Stimulated activated CD8-positive, alpha-beta memory T cell treated with anti-CD3 and anti-CD28 coated beads, Interleukin-12 subunit alpha, Interleukin-12 subunit beta, amount 100 ng/mL, for 4 hours (primary cell): ENCODE results near the gene BBS1.
A peak's percentile ranks its signal among the peaks of the same experiment; 100 is the strongest.

Source experiments
- DNase-seq: peaks from one replicate; pipeline ENCODE4 v3.0.0-alpha.2; 2020; ENCODE audit warnings: low read depth

Gene BBS1

DNA sequence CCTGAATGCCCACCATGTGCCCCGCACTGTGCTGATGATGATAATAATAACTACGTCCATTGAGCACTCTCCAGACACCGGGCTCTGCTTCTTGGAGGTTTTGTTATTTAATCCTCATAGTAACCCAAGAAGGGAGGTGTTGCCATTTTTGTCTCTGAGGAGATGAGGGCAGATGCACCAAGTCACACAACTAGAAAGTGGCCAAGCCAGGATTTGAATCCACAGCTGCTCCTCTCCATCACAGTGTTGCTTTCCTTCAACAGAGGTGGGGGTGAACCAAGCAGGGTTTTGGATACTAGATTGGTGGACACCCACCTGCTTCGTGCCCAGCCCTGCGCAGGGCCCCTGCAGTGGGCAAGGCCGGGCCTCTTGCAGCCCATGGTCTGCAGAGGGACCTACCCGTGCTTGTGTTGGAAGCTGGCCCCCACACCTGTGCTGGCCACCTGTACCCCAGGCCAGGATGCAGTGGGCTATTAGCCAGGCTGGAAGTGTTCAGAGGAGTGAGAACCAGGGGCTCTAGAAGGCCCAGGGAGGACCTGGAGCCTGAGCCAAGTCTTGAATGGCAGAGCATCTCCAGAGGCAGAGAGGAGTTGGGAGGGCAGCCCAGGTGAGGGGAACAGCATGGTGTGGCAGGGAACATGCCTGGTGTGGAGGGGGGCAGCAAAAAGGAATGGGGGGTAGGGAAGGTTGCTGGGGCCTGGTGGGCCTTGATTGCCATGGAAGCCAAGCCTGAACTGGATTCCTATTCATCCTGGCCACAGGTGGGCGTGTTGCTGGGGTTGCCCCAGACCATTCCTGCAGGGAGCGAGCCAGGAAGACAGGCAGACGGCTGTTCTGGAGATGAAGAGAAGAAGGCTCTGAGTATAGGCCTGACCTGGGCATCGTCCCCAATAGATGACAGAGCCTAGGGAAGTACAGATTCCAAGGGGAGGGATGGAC is 32.9 kb upstream of the BBS1 start:
- no peak for DNase-seq

DNA sequence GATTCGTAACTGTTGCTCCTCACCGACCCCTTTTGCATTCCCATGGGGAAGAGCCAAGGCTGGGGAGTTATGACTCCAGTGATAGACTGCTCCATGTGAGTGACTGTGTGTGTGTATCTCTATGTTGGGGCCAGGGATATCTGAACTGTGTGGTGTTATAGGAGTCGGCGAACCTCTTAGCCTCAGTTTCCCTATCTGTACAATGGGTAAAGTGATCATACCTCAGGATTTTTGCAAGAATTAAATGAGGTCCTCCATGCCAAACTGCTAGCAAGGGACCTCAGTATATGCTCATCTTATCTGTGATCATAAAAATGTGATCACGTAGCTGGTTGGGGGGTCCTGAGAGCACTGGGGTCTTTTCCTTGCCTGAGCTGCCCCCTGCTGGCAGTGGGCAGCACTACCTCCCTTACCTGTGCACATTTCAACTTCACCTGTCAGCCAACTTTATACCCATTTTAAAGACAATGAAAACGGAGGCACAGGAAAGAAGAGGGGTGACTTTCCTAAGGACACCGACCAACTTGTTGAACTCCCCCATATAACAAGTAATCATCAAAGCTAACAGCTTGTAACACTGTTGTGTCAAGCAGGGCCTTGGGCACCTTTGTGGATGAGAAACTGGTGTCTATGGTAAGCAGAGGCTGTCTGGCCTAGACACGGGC is 31.6 kb upstream of the BBS1 start:
- no peak for DNase-seq

DNA sequence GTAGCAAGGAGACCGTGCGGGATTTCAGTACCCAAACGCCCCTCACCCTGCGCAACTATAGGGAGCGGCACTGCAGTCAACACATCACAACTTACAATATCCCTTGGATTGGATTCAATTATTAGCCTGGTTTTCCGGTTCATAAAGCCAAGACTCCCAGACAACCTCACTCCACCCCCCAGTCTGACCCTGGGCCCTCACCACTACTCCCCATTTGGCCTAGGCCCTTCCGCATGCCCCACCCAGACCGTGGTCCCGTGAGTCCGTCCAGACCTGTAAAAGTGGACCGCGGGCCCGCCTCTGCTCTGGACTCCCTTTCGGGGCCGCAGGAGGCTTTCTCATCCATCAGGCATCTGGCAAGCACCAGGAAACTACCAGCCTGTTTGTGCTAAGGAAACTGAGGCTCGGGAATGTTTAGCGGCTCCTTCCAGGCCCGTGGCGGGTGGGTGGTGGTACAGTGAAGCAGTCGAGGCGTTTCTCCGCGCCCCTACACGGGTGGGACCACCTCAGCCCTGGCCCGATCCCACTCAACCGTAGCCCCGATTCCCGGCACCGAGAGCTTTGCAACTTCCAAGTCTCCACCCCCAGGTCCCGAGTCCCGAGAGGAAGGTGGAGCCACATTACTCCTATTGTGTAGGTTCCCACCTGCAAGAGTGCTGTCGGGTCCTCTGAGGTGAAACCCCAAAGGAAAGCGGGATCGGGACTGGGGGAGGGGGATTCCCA is 30.9 kb upstream of the BBS1 start:
- DNase-seq = no peak

DNA sequence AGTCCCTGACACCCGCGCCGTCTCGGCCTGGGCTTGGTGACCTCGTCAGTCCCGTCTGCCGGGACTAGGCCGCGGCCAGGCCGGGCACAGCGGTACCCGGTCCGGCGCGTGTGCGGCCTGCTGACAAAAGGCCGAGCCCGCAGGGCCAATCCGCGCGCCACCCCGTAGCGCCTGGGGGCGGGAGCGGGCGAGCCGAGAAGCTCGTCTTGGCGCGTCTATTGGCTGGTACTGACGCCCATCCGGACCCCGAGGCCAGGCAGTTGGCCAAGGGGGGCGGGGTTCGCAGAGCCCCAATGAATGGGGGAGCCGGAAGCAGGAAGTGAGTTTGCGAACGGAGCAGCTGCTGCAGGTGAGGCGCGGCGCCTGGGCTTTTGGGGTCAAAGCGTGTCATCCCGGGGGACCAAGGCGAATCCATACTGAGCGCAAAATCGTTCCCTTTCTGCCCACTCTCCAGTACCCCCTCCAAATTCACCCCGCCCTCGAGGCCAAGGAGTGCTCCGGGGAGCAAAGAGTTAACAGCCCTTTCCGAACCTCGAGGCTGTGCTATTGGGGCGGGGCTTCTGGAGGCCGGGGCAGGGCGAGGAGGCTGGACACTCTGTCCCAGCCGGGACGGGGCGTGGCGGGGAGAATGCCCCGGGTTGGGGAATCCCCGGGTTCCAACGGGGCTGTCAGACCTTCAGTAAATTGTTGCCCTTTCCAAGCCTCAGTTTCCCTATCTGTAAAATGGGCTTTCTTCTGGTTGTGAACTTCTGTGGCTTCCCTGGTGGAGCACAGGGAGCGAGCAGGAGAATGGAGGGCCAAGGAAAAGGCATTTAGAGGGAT is 30.1 kb upstream of the BBS1 start, which contains the start of gene DPP3:
TSS of gene DPP3 (plus strand) at position 318 of the 822 bp plus-strand sequence. CDS start 1,767 bp downstream, outside the sequence.
- peak; percentile 92 for DNase-seq

DNA sequence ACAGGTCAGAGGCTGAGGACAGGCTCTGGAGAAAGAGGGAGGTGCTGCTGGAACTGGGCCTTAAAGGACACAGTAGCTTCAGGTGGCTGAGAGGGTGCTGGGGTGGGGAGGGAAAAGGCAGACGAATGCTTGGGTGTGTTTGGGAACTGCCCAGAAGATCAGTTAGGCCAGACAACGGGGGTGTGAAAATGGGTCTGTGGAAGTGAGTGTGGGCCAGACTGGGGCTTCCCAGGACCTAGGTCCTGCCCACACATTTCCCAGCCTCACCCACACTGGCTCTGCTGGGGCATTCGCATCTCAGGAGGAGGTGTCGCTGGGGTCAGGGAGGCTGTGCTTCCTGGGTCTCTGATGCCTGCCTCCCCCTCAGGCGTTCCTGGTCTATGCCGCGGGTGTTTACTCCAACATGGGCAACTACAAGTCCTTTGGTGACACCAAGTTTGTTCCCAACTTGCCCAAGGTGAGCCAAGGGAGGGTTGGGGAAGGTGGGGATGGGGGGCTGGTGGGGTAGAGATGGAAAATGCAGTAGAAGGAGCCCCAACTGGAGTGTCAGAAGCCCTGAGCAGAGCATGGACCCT is 25.5 kb upstream of the BBS1 start:
- DNase-seq = no peak

DNA sequence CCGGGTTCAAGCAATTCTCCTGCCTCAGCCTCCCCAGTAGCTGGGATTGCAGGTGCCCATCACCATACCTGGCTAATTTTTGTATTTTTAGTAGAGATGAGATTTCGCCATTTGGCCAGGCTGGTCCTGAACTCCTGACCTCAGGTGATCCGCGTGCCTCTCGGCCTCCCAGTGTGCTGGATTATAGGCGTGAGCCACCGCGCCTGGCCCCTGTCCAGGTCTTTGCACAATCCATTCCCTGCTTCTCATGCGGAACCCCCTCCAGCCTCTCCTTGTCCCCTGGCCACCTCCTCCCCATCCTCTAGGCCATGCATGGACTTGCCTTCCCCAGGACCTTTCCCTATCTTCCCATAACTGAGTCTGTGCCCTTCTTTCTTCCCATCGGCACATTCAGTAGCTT is 21.5 kb upstream of the BBS1 start:
- no peak for DNase-seq

DNA sequence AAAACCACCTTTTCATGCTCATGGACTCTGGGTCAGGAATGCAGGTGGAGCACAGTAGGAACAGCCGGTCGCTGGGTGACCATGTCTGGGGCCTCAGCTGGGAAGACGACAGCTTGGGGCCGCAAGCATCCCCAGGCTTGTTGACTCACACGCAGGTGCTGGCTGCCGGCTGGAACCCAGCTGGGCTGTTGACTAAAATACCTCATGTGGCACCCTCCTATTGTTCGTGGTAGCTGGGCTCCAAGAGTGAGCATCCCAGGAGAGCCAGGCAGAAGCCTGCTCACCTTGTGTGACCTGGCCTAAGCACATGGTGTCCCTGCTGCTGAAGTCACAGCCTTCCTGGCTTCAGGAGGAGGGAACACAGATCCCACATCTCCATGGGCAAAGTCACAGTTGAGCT is 20.8 kb upstream of the BBS1 start:
- no peak for DNase-seq

DNA sequence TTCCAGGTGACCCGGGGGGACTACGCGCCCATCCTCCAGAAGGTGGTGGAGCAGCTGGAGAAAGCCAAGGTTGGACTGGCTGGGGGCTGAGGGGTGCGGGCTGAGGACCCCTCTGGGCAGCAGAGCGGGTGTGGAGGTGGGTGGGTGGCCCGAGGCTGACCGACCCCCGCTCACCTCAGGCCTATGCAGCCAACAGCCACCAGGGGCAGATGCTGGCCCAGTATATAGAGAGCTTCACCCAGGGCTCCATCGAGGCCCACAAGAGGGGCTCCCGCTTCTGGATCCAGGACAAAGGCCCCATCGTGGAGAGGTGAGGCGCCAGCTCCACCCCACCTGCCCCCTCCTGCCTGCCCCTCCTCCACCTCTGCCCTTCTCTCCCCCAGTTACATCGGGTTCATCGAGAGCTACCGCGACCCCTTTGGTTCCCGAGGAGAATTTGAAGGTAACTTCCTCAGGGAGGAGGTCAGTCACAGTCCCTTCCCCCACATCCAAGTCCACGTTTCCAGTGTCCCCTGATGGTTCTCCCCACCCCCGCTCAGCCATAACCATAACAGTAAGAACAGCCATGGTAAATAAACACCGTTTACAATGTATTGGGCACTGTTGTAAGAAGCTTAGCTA is 19.0 kb upstream of the BBS1 start:
- DNase-seq = no peak

DNA sequence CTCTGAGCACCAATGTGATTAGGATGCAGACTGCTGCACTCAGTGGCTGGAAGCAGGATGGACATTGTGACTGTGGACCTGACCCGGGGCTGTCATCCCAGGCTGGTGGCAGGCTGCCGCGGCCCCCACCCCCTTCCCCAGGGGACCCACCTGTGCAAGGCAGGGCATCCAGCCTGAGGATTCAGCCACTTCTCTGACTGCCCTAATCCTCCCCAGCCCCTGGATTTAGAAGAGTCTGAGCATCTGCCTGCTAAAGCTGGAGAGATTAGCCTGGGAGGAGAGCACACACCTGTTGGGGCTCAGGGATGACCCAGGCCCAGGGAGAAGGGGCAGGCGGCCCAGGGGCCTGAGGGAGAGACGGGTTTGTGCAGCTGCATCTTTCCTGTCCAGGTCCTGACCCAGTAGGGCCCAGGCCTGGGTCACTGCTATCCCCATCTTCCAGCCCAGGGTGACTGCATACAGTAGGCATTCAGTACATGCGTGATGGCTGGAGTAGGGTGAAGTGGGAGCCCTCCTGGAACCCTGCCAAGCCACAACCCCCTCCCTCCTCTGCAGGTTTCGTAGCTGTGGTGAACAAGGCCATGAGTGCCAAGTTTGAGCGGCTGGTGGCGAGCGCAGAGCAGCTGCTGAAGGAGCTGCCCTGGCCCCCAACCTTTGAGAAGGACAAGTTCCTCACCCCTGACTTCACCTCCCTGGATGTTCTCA is 18.1 kb upstream of the BBS1 start:
- no peak for DNase-seq

DNA sequence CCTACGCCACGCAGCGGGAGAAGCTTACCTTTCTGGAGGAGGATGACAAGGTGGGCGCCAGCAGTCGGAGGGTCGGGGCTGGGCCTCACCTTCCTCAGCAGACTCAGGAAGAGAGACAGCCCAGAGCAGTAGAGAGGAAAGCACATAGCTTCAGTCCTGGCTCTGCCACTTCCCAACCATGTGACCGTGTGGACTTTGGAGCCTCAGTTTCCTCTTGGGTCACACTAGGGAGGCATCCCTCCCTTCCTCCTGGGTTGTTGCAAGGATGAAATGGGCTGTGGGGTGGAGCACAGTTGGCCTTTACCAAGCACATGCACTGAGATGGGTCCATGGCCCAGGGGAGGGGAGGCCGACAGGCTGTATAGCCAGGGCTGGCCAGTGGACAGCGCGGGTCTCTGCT is 17.3 kb upstream of the BBS1 start:
- DNase-seq = no peak

DNA sequence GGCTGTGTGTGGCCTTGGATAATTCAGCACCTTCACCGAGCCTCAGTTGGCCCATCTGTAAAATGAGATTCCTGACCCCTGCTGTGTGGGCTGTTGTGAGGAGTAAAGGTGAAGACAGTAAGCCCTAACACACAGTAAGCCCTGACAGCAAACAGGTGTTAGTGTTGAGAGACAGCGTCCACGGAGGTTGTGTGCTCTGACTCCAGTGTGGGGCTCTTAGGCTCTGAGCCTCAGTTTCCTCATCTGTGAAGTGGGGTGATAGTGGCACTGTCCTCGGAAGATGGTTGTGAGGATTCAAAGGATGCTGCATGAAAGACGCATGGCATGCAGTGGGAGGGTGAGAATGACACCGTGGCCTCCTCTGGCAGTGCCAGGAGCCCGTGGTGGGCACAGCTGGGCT is 16.0 kb upstream of the BBS1 start:
- DNase-seq = no peak

DNA sequence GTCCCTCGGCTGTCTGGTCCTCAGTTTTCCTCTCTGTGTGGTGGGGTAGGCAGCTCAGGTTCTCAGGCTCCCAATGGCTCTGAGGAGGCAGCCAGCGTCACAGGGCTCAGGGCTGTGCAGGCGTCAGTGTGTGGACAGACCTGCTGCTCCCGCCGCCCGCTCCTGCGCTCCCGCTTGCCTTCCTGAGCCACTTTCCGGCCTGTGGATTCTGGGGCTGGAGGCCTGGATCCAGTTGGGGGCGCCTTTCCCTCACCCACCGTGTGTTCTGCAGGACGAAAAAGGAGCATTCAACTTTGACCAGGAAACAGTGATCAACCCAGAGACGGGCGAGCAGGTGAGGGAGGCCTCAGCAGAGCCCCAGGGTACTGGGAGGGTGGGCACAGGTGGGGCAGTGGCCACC is 15.5 kb upstream of the BBS1 start:
- no peak for DNase-seq

DNA sequence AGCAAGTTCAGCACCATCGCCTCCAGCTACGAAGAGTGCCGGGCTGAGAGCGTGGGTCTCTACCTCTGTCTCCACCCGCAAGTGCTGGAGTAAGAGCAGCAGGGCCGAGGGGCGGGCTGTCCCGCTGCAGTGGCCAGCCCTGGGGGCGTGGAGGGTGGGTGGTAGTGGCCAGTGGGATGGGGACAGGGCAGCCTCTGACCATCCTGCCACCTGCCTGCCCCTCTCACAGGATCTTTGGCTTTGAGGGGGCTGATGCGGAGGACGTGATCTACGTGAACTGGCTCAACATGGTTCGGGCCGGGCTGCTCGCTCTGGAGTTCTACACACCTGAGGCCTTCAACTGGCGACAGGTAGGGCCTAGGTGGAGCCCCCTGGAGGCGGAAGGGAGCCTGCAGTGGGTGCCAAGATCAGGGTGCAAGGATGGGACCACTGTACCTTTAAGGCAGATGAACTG is 15.0 kb upstream of the BBS1 start:
- DNase-seq = no peak

DNA sequence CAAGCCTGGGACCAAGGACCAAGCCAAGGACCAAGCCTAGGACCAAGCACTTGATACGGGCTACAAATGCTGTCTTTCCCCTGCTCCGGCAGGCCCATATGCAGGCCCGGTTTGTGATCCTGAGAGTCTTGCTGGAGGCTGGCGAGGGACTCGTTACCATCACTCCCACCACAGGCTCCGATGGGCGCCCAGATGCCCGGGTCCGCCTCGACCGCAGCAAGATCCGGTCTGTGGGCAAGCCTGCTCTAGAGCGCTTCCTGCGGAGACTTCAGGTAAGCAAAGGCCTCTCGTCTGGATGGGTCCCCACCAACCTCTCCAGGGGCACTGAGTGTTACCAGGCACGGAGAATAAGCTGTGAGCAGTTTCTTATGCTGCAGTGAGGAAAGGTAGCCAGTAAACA is 13.2 kb upstream of the BBS1 start:
- no peak for DNase-seq

DNA sequence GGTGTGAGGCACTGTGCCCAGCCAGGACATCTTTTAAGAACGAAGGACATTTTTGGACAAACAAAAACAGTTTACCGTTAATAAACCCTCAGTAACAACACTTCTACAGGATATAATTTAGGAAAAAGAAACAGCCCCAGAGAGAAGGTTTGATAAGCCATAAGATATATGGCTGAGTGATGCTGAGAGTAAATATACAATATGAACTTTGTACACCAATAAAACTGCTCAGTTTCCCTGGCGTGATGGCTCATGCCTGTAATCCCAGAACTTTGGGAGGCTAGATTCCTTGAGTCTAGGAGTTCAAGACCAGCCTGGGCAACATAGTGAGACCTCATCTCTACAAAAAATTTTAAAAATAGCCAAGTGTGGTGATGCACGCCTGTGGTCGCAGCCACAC is 11.9 kb upstream of the BBS1 start:
- no peak for DNase-seq

DNA sequence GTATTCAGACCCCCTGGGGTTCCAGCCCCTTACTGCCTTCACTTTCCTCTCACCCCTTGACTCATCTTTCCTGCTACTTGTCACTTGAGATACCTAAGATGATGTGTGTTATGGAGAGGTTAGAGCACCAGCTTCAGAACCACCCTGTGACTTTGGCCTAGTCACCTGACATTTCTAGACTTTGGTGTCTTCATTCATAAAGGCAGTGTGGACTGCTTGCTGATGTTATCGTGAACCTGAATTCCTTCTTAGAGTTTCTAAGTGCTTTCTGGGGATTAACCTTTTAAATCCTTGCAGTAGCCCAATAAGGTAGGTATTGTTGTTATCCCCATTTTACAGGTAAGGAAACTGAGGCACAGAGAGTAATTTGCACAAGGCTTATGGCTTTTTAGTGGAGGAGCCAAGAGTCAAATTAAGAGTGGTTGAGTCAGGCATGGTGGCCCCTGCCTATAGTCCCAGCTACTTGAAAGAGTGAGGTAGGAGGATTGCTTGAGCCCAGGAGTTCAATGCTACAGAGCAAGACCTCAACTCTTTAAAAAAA is 5.1 kb upstream of the BBS1 start:
- DNase-seq = no peak

DNA sequence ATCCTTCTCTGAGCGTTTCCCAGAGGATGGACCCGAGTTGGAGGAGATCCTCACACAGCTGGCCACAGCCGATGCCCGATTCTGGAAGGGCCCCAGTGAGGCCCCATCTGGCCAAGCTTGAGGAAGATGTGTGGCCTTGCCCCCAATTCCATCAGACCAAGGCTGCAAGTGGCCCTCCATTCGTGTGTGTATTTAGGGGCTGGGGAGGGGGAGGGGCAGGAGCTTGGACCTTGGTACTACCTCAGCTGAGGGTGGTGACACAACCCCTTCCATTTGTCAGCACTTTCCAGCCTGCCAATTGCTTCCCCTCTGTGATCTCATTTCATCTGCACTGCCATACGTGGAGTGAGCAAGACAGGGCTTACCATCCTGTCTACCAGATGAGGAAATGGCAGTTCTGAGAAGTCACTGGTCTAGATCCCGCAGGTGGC is 1.3 kb upstream of the BBS1 start:
- DNase-seq = no peak

DNA sequence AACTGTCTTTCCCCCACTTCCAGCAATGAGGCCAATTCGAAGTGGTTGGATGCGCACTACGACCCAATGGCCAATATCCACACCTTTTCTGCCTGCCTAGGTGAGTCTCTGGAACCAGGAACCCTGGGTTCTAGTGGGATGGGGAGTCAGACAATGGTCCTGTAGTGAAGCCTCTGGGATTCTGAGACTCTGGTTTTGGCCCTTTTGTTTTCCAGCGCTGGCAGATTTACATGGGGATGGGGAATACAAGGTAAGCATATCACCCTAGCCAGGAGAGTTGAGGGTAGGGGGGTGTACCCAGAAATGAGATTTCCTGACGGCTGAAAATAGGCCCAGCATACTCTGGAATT is 530 bp downstream of the BBS1 start:
- DNase-seq = no peak

DNA sequence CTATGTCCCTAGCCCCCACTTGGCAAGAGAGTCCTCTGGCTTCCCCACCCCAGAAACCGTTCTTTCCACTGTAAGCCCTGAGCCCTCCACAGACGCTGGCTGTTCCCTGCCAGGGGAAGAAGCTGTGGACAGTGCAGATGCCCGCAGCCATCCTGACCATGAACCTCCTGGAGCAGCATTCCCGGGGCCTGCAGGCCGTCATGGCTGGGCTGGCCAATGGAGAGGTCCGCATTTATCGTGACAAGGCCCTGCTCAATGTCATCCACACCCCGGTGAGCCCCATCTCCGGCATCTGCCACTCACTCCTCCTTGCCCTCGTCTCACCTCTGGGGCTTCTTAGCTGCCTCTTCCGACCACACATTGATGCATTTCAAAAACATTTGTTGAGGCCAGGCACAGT is 13.2 kb downstream of the BBS1 start:
- DNase-seq = no peak
